ACC112 (cell line): ENCODE data around the gene HIPK1.

Experiments
- H2AFZ ChIP-seq: fragments of 200-600 bp; sonication (generic); one replicate; pipeline ENCODE4 v1.6.0; 2017; ENCODE audit warnings: antibody characterized with exemption, low read length; ENCODE audit not compliant: unreplicated experiment
- H3K27ac ChIP-seq: fragments of 200-600 bp; sonication (generic); 2 replicates; pipeline ENCODE4 v1.5.1; 2014; ENCODE audit warnings: low read depth, mild to moderate bottlenecking, antibody characterized with exemption, low read length, moderate library complexity
- H3K27me3 ChIP-seq: fragments of 200-600 bp; sonication (generic); 2 replicates; pipeline ENCODE4 v1.6.1; 2014; ENCODE audit warnings: mild to moderate bottlenecking, antibody characterized with exemption, low read length, moderate library complexity, mixed read lengths; ENCODE audit not compliant: insufficient read depth
- H3K36me3 ChIP-seq: fragments of 200-600 bp; sonication (generic); 2 replicates; pipeline ENCODE4 v1.6.1; 2016; ENCODE audit warnings: mild to moderate bottlenecking, antibody characterized with exemption, low read length, moderate library complexity, mixed read lengths; ENCODE audit not compliant: insufficient read depth
- H3K4me1 ChIP-seq: fragments of 200-600 bp; sonication (generic); one replicate; pipeline ENCODE4 v1.6.1; 2016; ENCODE audit warnings: low read length, mixed read lengths; ENCODE audit not compliant: insufficient read depth, unreplicated experiment, control insufficient read depth
- H3K4me3 ChIP-seq: fragments of 200-600 bp; sonication (generic); 2 replicates; pipeline ENCODE4 v1.5.1; 2014; ENCODE audit warnings: mild to moderate bottlenecking, low read depth, low read length
- H3K79me2 ChIP-seq: fragments of 200-600 bp; sonication (generic); one replicate; pipeline ENCODE4 v1.6.0; 2016; ENCODE audit warnings: low read length; ENCODE audit not compliant: control insufficient read depth, unreplicated experiment, insufficient read depth

HIPK1 gene

DNA sequence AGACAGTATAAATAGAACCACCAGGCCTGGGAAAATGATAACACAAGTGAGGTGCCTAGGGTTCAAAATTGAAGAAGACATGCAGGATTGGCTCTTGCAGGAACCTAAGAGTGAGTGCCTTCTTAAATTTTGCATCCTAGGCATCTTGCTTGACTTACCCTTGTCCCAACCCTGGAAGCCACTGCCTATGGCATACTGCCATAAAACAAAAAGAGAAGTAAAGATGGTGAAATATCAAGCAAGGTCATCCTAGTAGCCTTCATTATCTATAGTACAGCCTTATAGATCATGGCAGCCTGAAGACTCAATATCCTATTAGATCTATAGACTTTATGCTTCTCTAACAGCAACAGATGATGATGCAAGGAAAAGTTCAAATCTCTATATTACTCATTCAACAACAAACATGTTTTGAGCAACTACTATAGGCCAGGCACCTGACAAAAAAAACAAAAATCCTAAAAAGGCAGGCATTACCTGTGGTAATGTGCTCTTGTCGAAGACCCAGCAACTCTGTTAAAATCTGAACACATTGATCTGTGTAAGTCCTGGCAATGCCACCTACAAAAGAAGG lies 30.8 kb upstream of the HIPK1 start:
- Histone ChIP-seq H3K27me3 (no peaks in the 10 kb centered on the region), H2AFZ (no peak overlapping the region), H3K36me3 (peaks cover 9% of the 10 kb centered on the region), H3K4me1 (peaks cover 2% of the 10 kb centered on the region), H3K79me2 (peaks cover 12% of the 10 kb centered on the region), H3K4me3 (no peak overlapping the region), H3K27ac (no peak overlapping the region)

DNA sequence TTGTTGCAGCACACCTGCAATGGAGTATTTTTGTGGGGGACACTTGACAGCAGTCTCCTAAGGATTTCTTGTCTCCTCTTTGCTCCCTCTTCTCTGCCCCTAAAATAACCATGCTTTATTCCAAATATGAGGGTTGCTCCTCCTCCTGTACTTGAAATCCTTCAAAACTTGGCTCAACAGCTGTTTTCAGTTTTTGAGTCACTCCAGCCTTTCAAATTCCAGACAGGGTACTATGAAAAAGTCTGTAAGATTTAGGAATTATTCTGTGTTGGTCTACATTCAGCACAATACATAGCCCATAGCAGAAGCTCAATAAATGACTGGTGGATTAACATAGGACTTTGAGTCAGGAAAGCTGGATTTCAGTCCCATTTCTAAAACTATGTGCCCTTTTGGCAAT lies 30.0 kb upstream of the HIPK1 start:
- Histone ChIP-seq H3K4me3 (no peak overlapping the region), H2AFZ (no peak overlapping the region), H3K27ac (no peak overlapping the region), H3K4me1 (peaks cover 8% of the 10 kb centered on the region), H3K36me3 (peaks cover 9% of the 10 kb centered on the region), H3K27me3 (no peaks in the 10 kb centered on the region), H3K79me2 (peaks cover 20% of the 10 kb centered on the region)

DNA sequence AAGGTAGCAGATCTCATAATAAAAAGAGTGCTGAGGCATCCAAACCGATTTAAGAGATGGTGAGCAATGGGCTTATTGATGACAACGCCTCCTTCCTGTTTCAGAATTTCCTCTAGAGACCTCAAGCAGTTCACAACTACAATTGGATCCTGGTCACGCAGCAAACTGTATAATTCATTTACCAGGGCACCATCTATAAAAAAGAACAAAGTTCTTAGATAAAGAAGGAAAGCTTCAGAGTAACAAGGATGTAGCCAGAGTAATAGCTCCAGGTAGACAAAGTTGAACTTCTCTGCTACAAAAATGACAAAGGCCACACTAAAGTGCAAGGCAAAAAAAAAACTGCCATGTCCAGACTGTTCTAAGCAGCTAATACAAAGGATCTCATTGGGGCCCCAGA lies 27.9 kb upstream of the HIPK1 start:
- Histone ChIP-seq H3K79me2 (peaks cover 28% of the 10 kb centered on the region), H3K27me3 (no peaks in the 10 kb centered on the region), H2AFZ (no peak overlapping the region), H3K36me3 (peaks cover 3% of the 10 kb centered on the region), H3K4me3 (no peak overlapping the region), H3K27ac (no peak overlapping the region), H3K4me1 (peaks cover 8% of the 10 kb centered on the region)

DNA sequence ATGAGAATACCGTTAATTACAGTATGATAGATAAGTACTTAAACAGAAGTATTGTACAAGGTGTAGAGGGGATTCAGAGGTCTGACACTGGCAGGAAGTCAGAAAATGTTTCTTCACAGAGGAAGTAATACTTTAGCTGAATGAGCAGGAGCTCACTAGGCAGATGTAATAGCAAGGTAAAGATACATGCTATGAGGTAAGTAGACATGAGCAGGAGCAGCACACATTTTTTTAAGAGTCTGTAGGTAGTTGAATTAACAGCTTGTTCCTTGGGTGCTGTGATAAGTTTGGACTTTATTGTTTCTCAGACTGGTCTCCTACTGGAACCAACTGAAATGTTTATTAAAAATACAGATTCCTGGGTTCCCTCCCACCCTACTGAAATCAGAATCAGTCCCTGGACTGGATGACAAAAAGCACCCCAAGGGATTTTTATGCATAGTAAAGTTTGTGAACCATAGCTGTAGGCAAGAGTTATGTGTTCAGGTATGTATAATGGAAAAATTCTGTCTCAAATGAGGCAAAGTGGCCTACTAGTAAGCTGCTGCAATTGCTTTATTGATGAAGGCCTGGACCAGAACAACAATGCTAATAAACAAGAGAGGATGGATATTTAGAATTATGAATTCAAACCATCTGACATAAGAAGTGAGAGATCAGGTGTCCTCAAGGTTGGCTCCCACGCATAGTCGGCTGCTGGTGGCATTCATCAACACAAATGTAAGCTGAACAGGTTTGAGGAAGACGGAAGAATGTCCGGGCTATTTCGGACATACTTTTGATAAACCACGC lies 25.4 kb upstream of the HIPK1 start:
- peak overlapping the region; percentile 80 for H3K27ac ChIP-seq
- H3K27me3 ChIP-seq, result no peaks in the 10 kb centered on the region
- H3K4me3 ChIP-seq, result peak overlapping the region; percentile 95
- H3K36me3 ChIP-seq, result peaks cover 3% of the 10 kb centered on the region; the same call in 1 of the 2 replicates
- H3K4me1 ChIP-seq, result peaks cover 12% of the 10 kb centered on the region
- H3K79me2 ChIP-seq, result peaks cover 35% of the 10 kb centered on the region
- peak overlapping the region; percentile 52 for H2AFZ ChIP-seq

DNA sequence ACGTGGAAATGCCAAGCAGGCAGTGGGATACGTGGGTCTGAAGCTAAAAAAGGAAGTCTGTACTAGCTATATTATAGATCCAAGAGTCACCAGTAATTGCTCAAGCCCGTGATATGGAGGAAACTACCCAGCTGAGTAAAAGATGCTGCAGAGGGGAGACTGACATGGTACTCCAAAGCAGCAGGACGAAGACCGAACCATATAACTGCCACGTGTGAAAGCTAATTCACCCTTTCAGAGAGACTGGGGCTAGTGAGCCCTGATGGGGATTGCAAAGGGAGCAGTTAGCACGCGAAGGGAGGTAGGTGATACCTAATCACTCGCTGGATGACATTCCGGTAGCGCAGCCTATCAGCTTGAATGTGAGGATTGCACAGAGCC lies 24.8 kb upstream of the HIPK1 start:
- Histone ChIP-seq H3K36me3 (peaks cover 3% of the 10 kb centered on the region; the same call in 1 of the 2 replicates), H2AFZ (peak overlapping the region; percentile 52), H3K27me3 (no peaks in the 10 kb centered on the region), H3K4me3 (peak overlapping the region; percentile 95), H3K27ac (peak overlapping the region; percentile 80), H3K4me1 (peaks cover 12% of the 10 kb centered on the region), H3K79me2 (peaks cover 35% of the 10 kb centered on the region)

DNA sequence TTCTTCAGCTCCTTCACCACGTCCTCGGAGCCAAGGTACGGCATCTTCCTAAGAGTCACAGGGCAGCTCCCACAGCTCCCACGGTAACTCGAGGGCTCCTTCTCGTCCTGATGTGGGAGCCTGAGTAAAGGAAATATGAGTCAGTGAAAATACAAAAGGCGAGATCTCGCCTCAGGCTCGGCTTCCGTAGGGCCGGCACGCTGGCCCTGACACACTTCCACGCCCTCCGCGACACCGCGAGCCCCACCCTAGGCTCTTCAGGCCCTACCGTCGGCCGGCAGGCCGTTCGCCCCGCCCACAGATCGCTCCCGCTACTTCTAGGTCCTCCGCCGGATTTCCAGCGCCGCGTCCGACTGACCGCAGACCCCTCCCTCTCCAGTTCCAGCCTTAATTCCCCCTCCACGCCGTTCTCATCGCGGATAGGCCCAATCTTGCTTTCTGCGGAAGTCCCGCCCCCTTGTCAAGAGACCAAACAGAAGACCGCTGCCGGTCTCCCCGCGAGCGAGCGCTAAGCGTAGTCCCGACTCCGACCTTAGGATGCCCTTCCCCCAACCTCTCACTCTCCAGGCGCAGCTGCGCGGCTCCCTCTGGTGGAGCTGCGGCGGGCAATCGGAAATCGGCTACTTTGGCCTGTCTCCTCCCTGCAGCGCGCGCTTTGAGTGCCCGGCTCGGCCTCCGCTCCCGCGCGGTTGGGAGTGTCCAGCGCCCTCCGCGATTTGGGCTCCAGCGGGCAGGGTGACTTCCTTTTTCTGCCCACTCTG lies 24.3 kb upstream of the HIPK1 start, which contains the start of the genes AP4B1 and DCLRE1B:
AP4B1 (minus strand) TSS at position 126 of the 761 bp plus-strand sequence; CDS start at position 44, 82 bp downstream.
DCLRE1B (plus strand) TSS at position 653 of the 761 bp plus-strand sequence. CDS start 261 bp downstream, outside the sequence.
- Histone ChIP-seq H3K27me3 (no peaks in the 10 kb centered on the region), H3K79me2 (peaks cover 35% of the 10 kb centered on the region), H3K4me1 (peaks cover 12% of the 10 kb centered on the region), H2AFZ (peak within 1 kb of the TSS; percentile 95), H3K27ac (peak within 1 kb of the TSS; percentile 80), H3K36me3 (no peaks in the 10 kb centered on the region; the same call in none of the 2 replicates), H3K4me3 (peak within 1 kb of the TSS; percentile 95)

DNA sequence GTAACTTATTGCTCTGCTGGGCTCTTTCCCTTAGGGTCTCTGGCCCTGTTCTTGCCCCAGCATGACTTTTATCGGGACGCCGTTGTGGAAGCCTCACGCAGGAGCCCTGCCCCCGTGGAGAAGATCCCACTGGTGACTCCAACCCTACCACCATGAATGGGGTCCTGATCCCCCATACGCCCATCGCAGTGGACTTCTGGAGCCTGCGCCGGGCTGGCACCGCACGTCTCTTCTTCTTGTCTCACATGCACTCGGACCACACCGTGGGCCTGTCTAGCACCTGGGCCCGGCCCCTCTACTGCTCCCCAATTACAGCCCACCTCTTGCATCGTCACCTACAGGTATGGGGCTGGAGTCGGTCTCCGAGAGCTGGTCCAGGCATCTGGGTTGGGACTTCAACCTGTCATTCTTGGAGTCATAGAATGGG lies 23.7 kb upstream of the HIPK1 start:
- peak overlapping the region; percentile 67 for H3K27ac ChIP-seq

DNA sequence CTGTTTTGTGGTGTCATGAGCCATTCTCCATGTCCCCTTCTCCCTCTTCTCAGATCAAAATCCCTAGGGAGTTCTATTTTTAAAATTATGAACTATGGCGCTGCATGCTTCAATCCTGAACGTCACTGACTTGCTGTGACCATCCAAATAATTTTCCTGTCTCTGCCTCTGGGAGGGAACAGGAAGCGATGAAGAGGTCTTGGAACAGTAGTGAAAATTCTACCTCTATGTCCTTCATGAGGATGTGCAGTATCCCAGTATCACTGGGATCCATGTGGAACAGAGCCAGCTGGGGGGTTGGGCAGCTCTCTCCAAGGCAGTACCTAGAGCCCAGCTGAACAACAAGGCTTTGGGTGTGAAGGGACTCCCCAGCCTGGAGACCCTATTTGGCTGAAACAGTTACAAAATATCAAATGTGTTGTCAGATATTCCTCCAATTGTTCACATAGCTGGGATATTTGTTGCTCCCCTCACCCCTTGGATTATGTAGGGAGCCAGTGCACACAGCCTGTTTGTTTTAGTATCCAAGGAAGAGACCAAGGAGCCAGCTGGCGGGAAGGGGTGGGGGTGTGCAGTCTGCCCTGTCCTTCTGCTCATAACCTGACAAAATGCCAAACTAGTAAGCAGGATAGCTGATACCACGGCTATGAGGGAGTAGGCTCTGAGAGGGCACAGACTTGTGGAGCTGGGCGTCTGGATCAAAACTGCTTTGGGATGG lies 16.4 kb upstream of the HIPK1 start:
- H2AFZ ChIP-seq, result no peak overlapping the region
- H3K27me3 ChIP-seq, result no peaks in the 10 kb centered on the region
- peaks cover 17% of the 10 kb centered on the region for H3K4me1 ChIP-seq
- peak overlapping the region; percentile 71 for H3K27ac ChIP-seq
- no peaks in the 10 kb centered on the region for H3K79me2 ChIP-seq
- peaks cover 8% of the 10 kb centered on the region for H3K36me3 ChIP-seq
- no peak overlapping the region for H3K4me3 ChIP-seq

More for the DNA sequence above, 23.7 kb upstream of the HIPK1 start:
- Histone ChIP-seq H3K4me1 (peaks cover 12% of the 10 kb centered on the region), H3K27me3 (no peaks in the 10 kb centered on the region), H3K4me3 (peak overlapping the region; percentile 95), H3K36me3 (no peaks in the 10 kb centered on the region; the same call in 1 of the 2 replicates), H2AFZ (peak overlapping the region; percentile 95), H3K79me2 (peaks cover 35% of the 10 kb centered on the region)

DNA sequence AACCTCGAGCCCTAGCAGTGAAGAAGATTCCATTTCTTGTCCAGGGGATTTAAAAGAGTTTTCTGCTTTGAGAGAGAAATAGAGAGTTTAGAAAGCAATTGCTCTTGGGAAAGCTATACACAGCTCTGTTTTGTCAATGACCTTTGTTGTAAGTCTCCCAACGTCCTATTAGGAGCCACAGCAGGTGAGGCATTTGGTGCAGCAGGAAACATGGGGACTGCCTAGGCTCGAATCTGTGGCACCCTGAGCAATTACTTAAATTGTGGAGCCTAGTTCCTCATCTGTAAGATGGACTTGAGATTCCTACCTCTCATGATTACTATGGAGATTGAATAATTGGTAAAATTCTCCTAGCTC lies 15.8 kb upstream of the HIPK1 start:
- H3K36me3 ChIP-seq, result peaks cover 8% of the 10 kb centered on the region
- no peak overlapping the region for H2AFZ ChIP-seq

More for the DNA sequence above, 15.8 kb upstream of the HIPK1 start:
- peaks cover 17% of the 10 kb centered on the region for H3K4me1 ChIP-seq
- no peaks in the 10 kb centered on the region for H3K79me2 ChIP-seq
- peak overlapping the region; percentile 71 for H3K27ac ChIP-seq
- H3K4me3 ChIP-seq, result no peak overlapping the region
- no peaks in the 10 kb centered on the region for H3K27me3 ChIP-seq
